Neuronal stem cell (in vitro differentiated cells): ENCODE data around the gene HTRA3.

Experiments
- DNase-seq: peaks from one replicate; pipeline ENCODE4 v3.0.0-alpha.2; 2013; ENCODE audit warnings: low spot score
- H2AFZ ChIP-seq: one replicate; pipeline ENCODE4 v1.6.1; 2013; ENCODE audit warnings: mild to moderate bottlenecking, low read length, inconsistent platforms
- H2AK5ac ChIP-seq: 2 replicates; pipeline ENCODE4 v1.6.1; 2013; ENCODE audit warnings: low read depth, mild to moderate bottlenecking, inconsistent platforms, low read length, moderate library complexity, mixed read lengths
- H2BK120ac ChIP-seq: 2 replicates; pipeline ENCODE4 v1.6.1; 2013; ENCODE audit warnings: low read depth, mild to moderate bottlenecking, inconsistent platforms, low read length, moderate library complexity, mixed read lengths
- H2BK12ac ChIP-seq: one replicate; pipeline ENCODE4 v1.6.1; 2013; ENCODE audit warnings: low read length, inconsistent platforms
- H2BK15ac ChIP-seq: 2 replicates; pipeline ENCODE4 v1.6.1; 2013; ENCODE audit warnings: mild to moderate bottlenecking, low read length, inconsistent platforms, mixed read lengths
- H2BK5ac ChIP-seq: one replicate; pipeline ENCODE4 v1.6.1; 2013; ENCODE audit warnings: inconsistent platforms, mild to moderate bottlenecking, low read length, moderate library complexity
- H3K14ac ChIP-seq: one replicate; pipeline ENCODE4 v1.6.1; 2013; ENCODE audit warnings: low read length, inconsistent platforms
- H3K18ac ChIP-seq: 2 replicates; pipeline ENCODE4 v1.6.1; 2013; ENCODE audit warnings: low read length, inconsistent platforms
- H3K23ac ChIP-seq: 2 replicates; pipeline ENCODE4 v1.6.1; 2013; ENCODE audit warnings: low read depth, mild to moderate bottlenecking, mixed read lengths, low read length, inconsistent platforms; ENCODE audit not compliant: poor library complexity
- H3K27ac ChIP-seq: replicated peaks from 3 replicates; pipeline ENCODE4 v1.5.1; 2013; ENCODE audit warnings: low read length, inconsistent platforms
- H3K27me3 ChIP-seq, 3 experiments: 2 replicates each; pipeline ENCODE4 v1.6.1; 2013; ENCODE audit warnings: low read length in 3 of 3, mild to moderate bottlenecking in 2 of 3, inconsistent platforms in 1 of 3, low read depth in 1 of 3, mixed read lengths in 1 of 3, moderate library complexity in 1 of 3; ENCODE audit not compliant: control insufficient read depth in 3 of 3, insufficient read depth in 3 of 3
- H3K36me3 ChIP-seq, 2 donors: replicated peaks in 1 of 2; 2 replicates each; pipeline ENCODE4 v1.6.1; 2013; ENCODE audit warnings: low read length in 2 of 2; ENCODE audit not compliant: control insufficient read depth in 2 of 2, insufficient read depth in 2 of 2
- H3K4ac ChIP-seq: 2 replicates; pipeline ENCODE4 v1.6.1; 2013; ENCODE audit warnings: inconsistent platforms, mild to moderate bottlenecking, low read length, moderate library complexity
- H3K4me1 ChIP-seq, 2 donors: 1 replicate in 1 of 2; 2 replicates in 1 of 2; pipeline ENCODE4 v1.6.1; 2013; ENCODE audit warnings: low read length in 2 of 2, low read depth in 1 of 2; ENCODE audit not compliant: control insufficient read depth in 2 of 2, insufficient read depth in 1 of 2
- H3K4me2 ChIP-seq: one replicate; pipeline ENCODE4 v1.6.1; 2013; ENCODE audit warnings: mild to moderate bottlenecking, low read length, inconsistent platforms; ENCODE audit not compliant: insufficient read depth, poor library complexity, severe bottlenecking
- H3K4me3 ChIP-seq, 2 donors: 2 replicates each; pipeline ENCODE4 v1.5.1; 2013; ENCODE audit warnings: low read length in 2 of 2, mild to moderate bottlenecking in 2 of 2, inconsistent platforms in 1 of 2, moderate library complexity in 1 of 2
- H3K79me1 ChIP-seq: one replicate; pipeline ENCODE4 v1.6.1; 2013; ENCODE audit warnings: low read depth, mild to moderate bottlenecking, inconsistent platforms, low read length, moderate library complexity
- H3K9ac ChIP-seq: one replicate; pipeline ENCODE4 v1.6.1; 2013; ENCODE audit warnings: mild to moderate bottlenecking, low read depth, low read length, inconsistent platforms; ENCODE audit not compliant: poor library complexity
- H3K9me3 ChIP-seq, 2 donors: replicated peaks in 1 of 2; 2 replicates each; pipeline versions ENCODE3 to v1.6.1; 2013; ENCODE audit warnings: low read length in 2 of 2, mild to moderate bottlenecking in 2 of 2, inconsistent platforms in 1 of 2, low read depth in 1 of 2, mixed read lengths in 1 of 2, moderate library complexity in 1 of 2; ENCODE audit not compliant: control insufficient read depth in 2 of 2, insufficient read depth in 1 of 2
- H4K8ac ChIP-seq: one replicate; pipeline ENCODE4 v1.6.1; 2013; ENCODE audit warnings: low read depth, mild to moderate bottlenecking, inconsistent platforms, low read length, moderate library complexity
- H4K91ac ChIP-seq: one replicate; pipeline ENCODE4 v1.6.1; 2013; ENCODE audit warnings: low read length, low read depth, mild to moderate bottlenecking, inconsistent platforms; ENCODE audit not compliant: poor library complexity
- WGBS, 2 donors: extraction: QIAGEN DNeasy Blood & Tissue Kit; methylation state at CpG; one replicate each; pipeline ENCODE4 v1.1.7; 2013; ENCODE audit warnings: missing lambda C conversion rate in 2 of 2, mixed read lengths in 1 of 2; ENCODE audit not compliant: insufficient read length in 2 of 2, insufficient replicate concordance in 1 of 2; ENCODE audit errors: extremely low coverage in 2 of 2; 5-methylcytosine and 5-hydroxymethylcytosine counted together

HTRA3 gene

DNA sequence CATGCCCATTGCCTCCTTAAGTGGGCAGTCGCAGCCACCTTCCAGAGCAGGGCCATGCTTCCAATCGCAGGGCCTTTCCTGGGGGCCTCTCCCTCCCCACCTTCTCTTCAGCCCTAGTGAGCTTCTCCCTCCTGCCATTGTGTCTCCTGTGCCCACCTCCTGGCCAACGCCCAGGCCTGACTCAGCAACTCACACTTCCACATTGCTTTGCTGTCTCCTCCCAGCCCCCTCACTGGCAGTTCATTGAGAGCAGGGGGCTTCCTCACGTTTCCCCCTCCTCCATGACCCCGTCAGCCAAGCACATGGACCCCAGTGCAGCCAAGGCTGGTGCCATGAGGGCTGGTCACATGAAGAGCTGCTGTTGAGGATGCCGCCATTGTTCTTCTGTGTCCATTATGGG, 25.9 kb downstream of the HTRA3 start:
- no peak for DNase-seq
- Histone ChIP-seq H3K27ac (no peak overlapping the region), H3K14ac (no peak overlapping the region), H3K4me2 (no peak overlapping the region), H3K23ac (no peak overlapping the region), H3K4ac (no peak overlapping the region), H3K9ac (no peak overlapping the region), H3K27me3 (peaks cover 0 to 2% (median 0%) of the 10 kb centered on the region in 3 experiments), H4K91ac (no peak overlapping the region), H2BK120ac (no peak overlapping the region), H3K36me3 (no peaks in the 10 kb centered on the region), H2AFZ (no peak overlapping the region), H2AK5ac (no peak overlapping the region), H3K9me3 (peaks cover 0 to 2% of the 10 kb centered on the region in 2 donors), H4K8ac (no peak overlapping the region), H3K79me1 (no peaks in the 10 kb centered on the region), H2BK5ac (no peak overlapping the region), H3K18ac (peak overlapping the region; percentile 35), H2BK15ac (no peak overlapping the region), H3K4me1 (no peaks in the 10 kb centered on the region), H2BK12ac (no peak overlapping the region), H3K4me3 (peak overlapping the region in 1 of 2 donors; percentile 26)
- no CpG with 5 or more reads among the region's 6 CpGs for WGBS, 2 donors

DNA sequence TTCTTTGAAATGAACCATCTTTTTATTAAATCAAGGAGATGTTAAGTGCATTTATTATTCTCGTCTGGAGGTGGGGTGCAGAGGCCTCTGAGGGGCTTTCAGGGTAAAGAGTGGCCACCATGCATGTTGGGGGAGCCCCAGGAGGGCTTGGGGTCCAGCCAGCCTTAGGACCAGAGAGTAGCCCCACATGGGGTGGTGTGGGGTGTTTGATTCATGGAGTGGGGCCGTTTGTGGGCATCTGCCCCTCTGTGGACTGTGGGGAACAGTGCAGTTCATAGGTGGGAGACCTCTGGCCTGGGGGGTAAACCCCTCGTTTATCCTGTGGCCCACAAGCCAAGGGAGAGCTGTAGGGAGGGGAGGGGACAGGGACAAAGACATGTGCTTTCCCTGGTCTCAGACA, 26.9 kb downstream of the HTRA3 start:
- Histone ChIP-seq H3K4me2 (no peak overlapping the region), H3K79me1 (no peaks in the 10 kb centered on the region), H3K18ac (peak overlapping the region; percentile 36), H3K4me3 (no peak overlapping the region), H3K4ac (no peak overlapping the region), H2AFZ (no peak overlapping the region), H2BK5ac (no peak overlapping the region), H3K36me3 (no peaks in the 10 kb centered on the region), H3K23ac (no peak overlapping the region), H4K8ac (no peak overlapping the region), H2AK5ac (no peak overlapping the region), H2BK15ac (no peak overlapping the region), H4K91ac (no peak overlapping the region), H3K9ac (no peak overlapping the region), H3K27ac (no peak overlapping the region), H2BK12ac (no peak overlapping the region), H2BK120ac (no peak overlapping the region), H3K14ac (no peak overlapping the region), H3K4me1 (no peaks in the 10 kb centered on the region), H3K27me3 (no peaks in the 10 kb centered on the region), H3K9me3 (peaks cover 0 to 2% of the 10 kb centered on the region in 2 donors)
- WGBS, 2 donors = no CpG with 5 or more reads among the region's 3 CpGs
- no peak for DNase-seq

DNA sequence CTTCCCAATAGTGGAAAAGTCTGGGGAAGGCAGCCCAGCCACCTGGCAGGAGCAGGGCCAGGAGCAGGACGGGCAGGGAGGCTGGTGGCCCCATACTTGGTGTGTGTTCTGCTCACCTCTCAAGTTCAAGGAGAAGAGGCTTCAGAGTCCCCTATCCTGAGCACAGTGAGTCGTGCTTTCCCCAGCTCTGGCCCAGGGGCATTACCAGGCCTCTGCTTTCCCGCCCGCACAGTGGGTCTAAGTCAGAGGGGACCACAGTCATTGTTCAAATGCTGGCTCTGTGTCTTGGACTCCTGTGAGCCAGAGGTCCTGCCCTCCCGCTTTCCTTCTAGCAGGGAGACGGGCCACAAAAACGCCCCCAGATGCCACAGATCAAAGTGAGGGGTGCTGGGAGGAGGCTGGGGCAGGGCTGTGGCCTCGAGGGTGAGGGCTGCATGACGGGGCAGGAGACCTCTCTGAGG, 27.6 kb downstream of the HTRA3 start:
- Histone ChIP-seq H3K27ac (no peak overlapping the region), H3K27me3 (no peaks in the 10 kb centered on the region), H3K9ac (no peak overlapping the region), H3K23ac (peak overlapping the region; percentile 81), H2BK120ac (no peak overlapping the region), H3K14ac (peak overlapping the region; percentile 47), H2BK15ac (no peak overlapping the region), H4K8ac (no peak overlapping the region), H3K79me1 (peaks cover 2% of the 10 kb centered on the region), H2AFZ (no peak overlapping the region), H3K9me3 (peaks cover 0 to 5% of the 10 kb centered on the region in 2 donors), H2BK12ac (no peak overlapping the region), H2BK5ac (peak overlapping the region; percentile 33), H3K4me1 (no peaks in the 10 kb centered on the region), H2AK5ac (peak overlapping the region; percentile 88), H4K91ac (no peak overlapping the region), H3K4ac (no peak overlapping the region), H3K4me3 (no peak overlapping the region), H3K18ac (no peak overlapping the region), H3K36me3 (no peaks in the 10 kb centered on the region), H3K4me2 (no peak overlapping the region)
- DNase-seq = no peak
- WGBS, 2 donors = no CpG with 5 or more reads among the region's 9 CpGs

DNA sequence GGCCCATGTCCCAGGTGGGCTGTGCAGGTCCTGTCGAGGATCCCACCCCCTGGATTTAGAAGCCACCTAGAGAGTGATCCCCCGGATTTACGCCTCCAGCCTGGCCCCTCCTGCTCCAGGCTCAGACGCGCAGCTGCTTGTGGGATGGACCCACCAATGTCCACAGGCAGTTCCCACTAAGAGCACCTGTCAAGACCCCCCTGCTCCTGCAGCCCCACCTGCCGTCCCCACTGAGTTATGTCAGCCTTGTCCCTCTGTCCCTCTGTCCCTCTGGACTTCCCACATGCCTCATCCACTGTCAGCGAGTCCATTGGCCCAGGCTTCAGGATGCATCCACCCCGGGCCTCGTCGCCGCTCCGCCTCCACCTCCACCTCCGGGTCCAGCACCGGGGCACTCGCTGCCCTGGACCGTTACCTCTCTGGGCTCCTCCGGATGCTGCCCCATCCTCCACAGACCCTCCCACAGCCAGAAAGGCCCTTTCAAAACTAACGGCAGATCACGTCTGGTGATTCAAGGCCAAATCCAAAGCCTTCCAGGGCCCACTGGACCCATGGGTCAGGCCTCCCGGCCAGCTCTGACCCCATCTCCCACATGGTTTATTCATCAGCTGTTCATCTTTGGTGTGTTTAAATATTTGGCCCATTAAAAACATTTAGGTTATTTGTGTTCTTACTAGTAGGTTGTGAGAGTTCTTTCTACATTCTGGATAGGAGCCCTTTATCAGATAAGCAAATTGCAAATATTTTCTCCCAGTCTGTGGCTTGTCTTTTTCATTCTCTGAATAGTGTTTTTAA, 28.3 kb downstream of the HTRA3 start:
- H3K9me3 ChIP-seq = peaks cover 0 to 5% of the 10 kb centered on the region in 2 donors
- no peaks in the 10 kb centered on the region for H3K27me3 ChIP-seq
- no peak overlapping the region for H2BK12ac ChIP-seq
- H4K8ac ChIP-seq = no peak overlapping the region
- peak overlapping the region; percentile 88 for H2AK5ac ChIP-seq
- no peak overlapping the region for H3K27ac ChIP-seq
- no peak overlapping the region for H3K4ac ChIP-seq
- H3K36me3 ChIP-seq = no peaks in the 10 kb centered on the region
- H3K9ac ChIP-seq = no peak overlapping the region
- H3K18ac ChIP-seq = peak overlapping the region; percentile 2
- H3K23ac ChIP-seq = peak overlapping the region; percentile 96
- H4K91ac ChIP-seq = no peak overlapping the region
- H3K79me1 ChIP-seq = peaks cover 2% of the 10 kb centered on the region
- H3K4me1 ChIP-seq = no peaks in the 10 kb centered on the region
- peak overlapping the region; percentile 47 for H3K14ac ChIP-seq
- H3K4me3 ChIP-seq = no peak overlapping the region
- no peak overlapping the region for H2AFZ ChIP-seq
- no peak overlapping the region for H2BK120ac ChIP-seq
- H2BK15ac ChIP-seq = no peak overlapping the region
- DNase-seq = no peak
- peak overlapping the region; percentile 33 for H2BK5ac ChIP-seq
- no CpG with 5 or more reads among the region's 20 CpGs for WGBS, 2 donors
- H3K4me2 ChIP-seq = no peak overlapping the region
